Loucy (cell line): ENCODE data around the gene GIGYF2.

Source experiments
- H2AFZ ChIP-seq: fragments of 200-600 bp; sonication (generic); 2 replicates; pipeline ENCODE4 v1.6.0; 2016; ENCODE audit warnings: antibody characterized with exemption, mild to moderate bottlenecking, low read length, moderate library complexity
- H3F3A ChIP-seq: fragments of 200-600 bp; 2 replicates; pipeline ENCODE4 v1.6.0; 2016; ENCODE audit warnings: antibody characterized with exemption, low read depth, mild to moderate bottlenecking
- H3K27me3 ChIP-seq: fragments of 200-600 bp; sonication (generic); 2 replicates; pipeline ENCODE4 v1.6.1; 2014; ENCODE audit warnings: low read length, mild to moderate bottlenecking; ENCODE audit not compliant: insufficient read depth, poor library complexity, severe bottlenecking
- H3K36me3 ChIP-seq: fragments of 200-600 bp; sonication (generic); 2 replicates; pipeline ENCODE4 v1.6.1; 2016; ENCODE audit warnings: low read length; ENCODE audit not compliant: insufficient read depth
- H3K4me1 ChIP-seq: fragments of 200-600 bp; sonication (generic); 2 replicates; pipeline ENCODE4 v1.5.1; 2014; ENCODE audit warnings: low read length, mild to moderate bottlenecking; ENCODE audit not compliant: insufficient read depth, poor library complexity, severe bottlenecking
- H3K4me2 ChIP-seq: fragments of 200-600 bp; sonication (generic); 2 replicates; pipeline ENCODE4 v1.6.0; 2014; ENCODE audit warnings: antibody characterized with exemption, low read length, low read depth, mild to moderate bottlenecking; ENCODE audit not compliant: poor library complexity, severe bottlenecking
- H3K4me3 ChIP-seq: fragments of 200-600 bp; sonication (generic); 2 replicates; pipeline ENCODE4 v1.5.1; 2014; ENCODE audit warnings: low read length, mild to moderate bottlenecking, mixed read lengths; ENCODE audit not compliant: poor library complexity, severe bottlenecking
- H3K79me2 ChIP-seq: fragments of 200-600 bp; sonication (generic); 2 replicates; pipeline ENCODE4 v1.6.1; 2014; ENCODE audit warnings: low read length; ENCODE audit not compliant: insufficient read depth
- H3K9ac ChIP-seq: fragments of 200-600 bp; sonication (generic); 2 replicates; pipeline ENCODE4 v1.6.0; 2014; ENCODE audit warnings: mild to moderate bottlenecking, low read depth, low read length, moderate library complexity; ENCODE audit not compliant: poor library complexity, severe bottlenecking
- H3K9me2 ChIP-seq: fragments of 200-600 bp; sonication (generic); replicated peaks from 2 replicates; pipeline ENCODE4 v1.6.1; 2016; ENCODE audit warnings: low read depth, low read length, mixed read lengths
- H3K9me3 ChIP-seq: fragments of 200-600 bp; sonication (generic); 2 replicates; pipeline ENCODE4 v1.6.1; 2014; ENCODE audit warnings: mild to moderate bottlenecking, antibody characterized with exemption, low read length, low read depth; ENCODE audit not compliant: insufficient read depth
- H4K20me1 ChIP-seq: fragments of 200-600 bp; sonication (generic); 2 replicates; pipeline ENCODE4 v1.6.0; 2014; ENCODE audit warnings: antibody characterized with exemption, low read length, mild to moderate bottlenecking; ENCODE audit not compliant: insufficient read depth, poor library complexity, severe bottlenecking
- CTCF ChIP-seq: fragments of 200-600 bp; sonication (generic); conservative IDR thresholded peaks from 2 replicates; pipeline ENCODE4 v1.5.1; 2014; ENCODE audit warnings: mild to moderate bottlenecking, antibody characterized with exemption, low read length
- EZH2phosphoT487 ChIP-seq: fragments of 200-600 bp; IDR thresholded peaks from 2 replicates; pipeline ENCODE4 v1.6.1; 2018; ENCODE audit warnings: antibody characterized with exemption, mild to moderate bottlenecking, moderate library complexity, borderline replicate concordance

The GIGYF2 gene

DNA sequence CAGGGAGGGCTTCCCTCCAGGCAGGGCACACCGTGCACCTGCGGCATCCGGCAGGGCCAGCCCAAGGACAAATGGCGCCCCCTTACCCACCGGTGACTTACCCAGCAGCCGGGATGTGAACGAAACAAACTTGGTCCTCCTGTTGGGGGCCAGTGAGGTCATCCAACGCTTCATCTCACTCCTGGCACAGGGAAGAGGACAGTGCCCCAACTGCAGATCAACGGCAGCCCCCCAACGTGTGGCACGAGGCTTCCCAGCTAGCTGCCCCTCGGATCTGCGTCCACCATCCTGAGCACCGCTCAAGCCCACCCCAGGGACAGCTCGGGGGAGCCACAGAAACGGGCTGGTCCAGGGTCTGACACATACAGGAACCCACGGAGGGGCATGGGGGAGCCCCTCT is 185.0 kb downstream of the GIGYF2 start:
- TF ChIP-seq EZH2phosphoT487: no peak
- TF ChIP-seq CTCF: no peak
- no peaks in the 10 kb centered on the region for H3K79me2 ChIP-seq
- H3F3A ChIP-seq: no peaks in the 10 kb centered on the region
- H3K4me1 ChIP-seq: no peaks in the 10 kb centered on the region
- H3K36me3 ChIP-seq: no peaks in the 10 kb centered on the region
- H3K4me2 ChIP-seq: no peak overlapping the region
- H3K27me3 ChIP-seq: no peaks in the 10 kb centered on the region
- H3K4me3 ChIP-seq: no peak overlapping the region
- no peaks in the 10 kb centered on the region for H3K9me3 ChIP-seq
- no peak overlapping the region for H2AFZ ChIP-seq
- H4K20me1 ChIP-seq: no peaks in the 10 kb centered on the region
- H3K9me2 ChIP-seq: no peaks in the 10 kb centered on the region
- H3K9ac ChIP-seq: no peak overlapping the region

DNA sequence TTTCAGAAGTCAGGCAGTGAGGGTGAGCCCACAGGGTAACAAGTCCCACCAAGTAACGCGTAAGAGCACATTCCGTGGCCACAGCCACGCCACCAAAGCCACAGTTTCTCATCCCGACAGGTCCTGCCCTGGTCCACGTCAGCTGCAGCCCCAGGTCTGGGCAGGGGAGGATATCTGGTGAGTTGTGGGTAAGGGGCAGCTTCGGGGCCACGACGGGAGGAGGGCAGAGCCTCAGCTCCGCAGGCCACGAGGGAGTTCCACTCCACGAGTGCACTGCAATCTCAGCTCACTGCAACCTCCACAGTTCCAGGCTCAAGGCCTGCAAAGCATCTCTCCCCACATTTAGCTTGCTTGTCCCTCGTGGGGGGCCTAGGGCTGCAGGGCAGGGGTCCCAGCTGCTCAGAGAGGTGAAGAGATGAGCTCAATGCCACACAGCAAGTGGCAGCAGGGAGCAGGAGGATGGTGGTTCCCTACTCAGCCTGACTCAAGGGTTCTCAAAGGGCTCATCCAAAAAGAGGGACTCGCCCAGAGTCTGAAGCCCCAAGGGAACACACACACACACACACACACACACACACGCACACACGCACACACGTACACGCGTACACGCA is 185.5 kb downstream of the GIGYF2 start:
- Histone ChIP-seq H3F3A (no peaks in the 10 kb centered on the region), H3K9me3 (no peaks in the 10 kb centered on the region), H3K4me1 (no peaks in the 10 kb centered on the region), H3K4me3 (no peak overlapping the region), H3K27me3 (no peaks in the 10 kb centered on the region), H3K9me2 (no peaks in the 10 kb centered on the region), H3K4me2 (no peak overlapping the region), H3K79me2 (no peaks in the 10 kb centered on the region), H3K9ac (no peak overlapping the region), H4K20me1 (no peaks in the 10 kb centered on the region), H3K36me3 (no peaks in the 10 kb centered on the region), H2AFZ (no peak overlapping the region)
- TF ChIP-seq EZH2phosphoT487: no peak
- no peak for TF ChIP-seq CTCF

DNA sequence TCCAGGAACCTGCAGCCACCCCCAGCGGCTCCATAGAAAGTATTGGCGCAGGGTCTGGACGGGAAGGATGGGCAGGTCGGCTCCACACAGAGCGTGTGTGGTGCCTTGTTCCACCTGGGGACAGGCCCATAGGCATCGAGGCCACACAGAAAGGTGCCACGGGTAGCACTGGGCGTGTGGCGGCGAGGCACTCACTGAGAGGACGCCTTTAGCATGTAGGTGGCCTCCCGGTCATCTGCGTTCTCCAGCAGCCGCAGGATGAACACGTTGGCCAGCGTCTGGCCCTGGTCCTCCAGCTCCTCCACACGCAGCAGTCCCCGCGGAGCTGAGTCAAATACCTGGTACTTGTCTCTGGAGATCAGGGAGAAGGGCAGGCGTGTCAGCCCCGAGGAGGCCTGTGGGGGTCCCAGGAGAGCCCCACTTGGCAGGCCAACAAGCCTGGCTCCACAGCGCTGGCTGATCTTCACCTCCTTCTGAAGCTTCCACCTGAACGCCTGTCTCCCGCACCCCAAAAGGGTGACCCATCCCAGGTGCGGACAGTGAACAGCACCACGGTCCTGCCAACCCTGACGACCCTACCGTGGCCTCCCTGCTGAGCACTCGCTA is 186.1 kb downstream of the GIGYF2 start:
- no peaks in the 10 kb centered on the region for H3K79me2 ChIP-seq
- no peaks in the 10 kb centered on the region for H3F3A ChIP-seq
- no peaks in the 10 kb centered on the region for H3K9me3 ChIP-seq
- no peak overlapping the region for H3K4me3 ChIP-seq
- no peak for TF ChIP-seq EZH2phosphoT487
- no peak for TF ChIP-seq CTCF
- no peaks in the 10 kb centered on the region for H3K27me3 ChIP-seq
- no peaks in the 10 kb centered on the region for H3K9me2 ChIP-seq
- H3K36me3 ChIP-seq: no peaks in the 10 kb centered on the region
- H3K4me2 ChIP-seq: no peak overlapping the region
- no peaks in the 10 kb centered on the region for H4K20me1 ChIP-seq
- no peak overlapping the region for H2AFZ ChIP-seq
- no peak overlapping the region for H3K9ac ChIP-seq
- H3K4me1 ChIP-seq: no peaks in the 10 kb centered on the region
